MM.1S (cell line): ENCODE results near the gene CDH20.

ENCODE experiments used
- EZH2phosphoT487 ChIP-seq: fragments of 300-600 bp; sonication (generic); IDR thresholded peaks from 2 replicates; pipeline ENCODE4 v1.6.1; 2018; ENCODE audit warnings: antibody characterized with exemption, low read length
- TF ChIP-seq, protein P1 (sequence below): fragments of 300-600 bp; sonication (generic); IDR thresholded peaks from 2 replicates; pipeline ENCODE4 v1.5.1; 2016; ENCODE audit warnings: antibody characterized with exemption, low read length, mixed read lengths

DNA sequence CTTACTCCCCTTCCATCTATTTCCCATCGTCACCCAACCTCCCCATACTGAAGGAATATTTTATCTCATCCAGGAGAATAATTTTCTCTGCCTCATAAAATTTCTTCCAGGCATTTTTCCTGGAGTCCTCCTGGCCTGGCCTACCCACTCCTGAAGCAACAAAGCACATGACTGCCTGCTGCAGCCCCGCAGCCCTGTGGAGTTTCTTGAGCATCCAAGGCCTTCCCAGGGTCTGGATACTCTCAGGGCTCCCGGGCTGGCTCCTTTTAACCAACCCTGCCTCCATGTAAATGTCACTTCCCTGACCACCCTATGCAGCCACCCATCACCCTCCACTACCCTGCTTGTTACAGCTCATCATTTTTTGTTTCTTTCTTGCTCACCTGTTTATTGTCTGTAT is 64.0 kb downstream of the CDH20 start:
- TF ChIP-seq, protein P1, sequence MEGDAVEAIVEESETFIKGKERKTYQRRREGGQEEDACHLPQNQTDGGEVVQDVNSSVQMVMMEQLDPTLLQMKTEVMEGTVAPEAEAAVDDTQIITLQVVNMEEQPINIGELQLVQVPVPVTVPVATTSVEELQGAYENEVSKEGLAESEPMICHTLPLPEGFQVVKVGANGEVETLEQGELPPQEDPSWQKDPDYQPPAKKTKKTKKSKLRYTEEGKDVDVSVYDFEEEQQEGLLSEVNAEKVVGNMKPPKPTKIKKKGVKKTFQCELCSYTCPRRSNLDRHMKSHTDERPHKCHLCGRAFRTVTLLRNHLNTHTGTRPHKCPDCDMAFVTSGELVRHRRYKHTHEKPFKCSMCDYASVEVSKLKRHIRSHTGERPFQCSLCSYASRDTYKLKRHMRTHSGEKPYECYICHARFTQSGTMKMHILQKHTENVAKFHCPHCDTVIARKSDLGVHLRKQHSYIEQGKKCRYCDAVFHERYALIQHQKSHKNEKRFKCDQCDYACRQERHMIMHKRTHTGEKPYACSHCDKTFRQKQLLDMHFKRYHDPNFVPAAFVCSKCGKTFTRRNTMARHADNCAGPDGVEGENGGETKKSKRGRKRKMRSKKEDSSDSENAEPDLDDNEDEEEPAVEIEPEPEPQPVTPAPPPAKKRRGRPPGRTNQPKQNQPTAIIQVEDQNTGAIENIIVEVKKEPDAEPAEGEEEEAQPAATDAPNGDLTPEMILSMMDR = no peak
- no peak for TF ChIP-seq EZH2phosphoT487
